NCI-H524 treated with DMSO at 0.1 percent for 48 hours (cell line): ENCODE measurements around the gene TLCD5.
A peak's percentile ranks its signal among the peaks of the same experiment; 100 is the strongest.

Source experiments
- DNase-seq: peaks from one replicate; lab custom pipeline; 2025; lab: John Stamatoyannopoulos, UW

The TLCD5 gene

GRCh38 chr11:120324932-120325810, at the start of gene TLCD5:
Gene TLCD5, plus strand, starts transcription at chr11:120325299. Its CDS starts 2,143 bp downstream, at chr11:120327442.
- no peak for DNase-seq

GRCh38 chr11:120279502-120279901, 45.6 kb upstream of the TLCD5 start:
- DNase-seq, result no peak

GRCh38 chr11:120280600-120281051, 44.5 kb upstream of the TLCD5 start:
- DNase-seq, result no peak

GRCh38 chr11:120281143-120281795, 43.8 kb upstream of the TLCD5 start:
- DNase-seq, result no peak

GRCh38 chr11:120283124-120283523, 42.0 kb upstream of the TLCD5 start:
- DNase-seq, result no peak

GRCh38 chr11:120284272-120284671, 40.8 kb upstream of the TLCD5 start:
- DNase-seq, result no peak

- no peak for DNase-seq
Measured at GRCh38 chr11:120285256-120285655, 39.8 kb upstream of the TLCD5 start.

GRCh38 chr11:120288021-120288420, 37.1 kb upstream of the TLCD5 start:
- no peak for DNase-seq

- no peak for DNase-seq
Measured at GRCh38 chr11:120289426-120289825, 35.7 kb upstream of the TLCD5 start.

GRCh38 chr11:120290956-120291355, 34.1 kb upstream of the TLCD5 start:
- no peak for DNase-seq

- no peak for DNase-seq
Measured at GRCh38 chr11:120293038-120293800, 31.9 kb upstream of the TLCD5 start.

GRCh38 chr11:120294096-120294495, 31.0 kb upstream of the TLCD5 start:
- no peak for DNase-seq

GRCh38 chr11:120295099-120295498, 30.0 kb upstream of the TLCD5 start:
- DNase-seq, result no peak

GRCh38 chr11:120296554-120296953, 28.5 kb upstream of the TLCD5 start:
- DNase-seq, result no peak

- no peak for DNase-seq
Measured at GRCh38 chr11:120298461-120298860, 26.6 kb upstream of the TLCD5 start.

- no peak for DNase-seq
Measured at GRCh38 chr11:120302001-120302805, 22.9 kb upstream of the TLCD5 start.

- peak; percentile 49 for DNase-seq
Measured at GRCh38 chr11:120303004-120303637, 22.0 kb upstream of the TLCD5 start.

GRCh38 chr11:120304526-120304925, 20.6 kb upstream of the TLCD5 start:
- DNase-seq, result no peak

- no peak for DNase-seq
Measured at GRCh38 chr11:120305286-120305685, 19.8 kb upstream of the TLCD5 start.

GRCh38 chr11:120306519-120307242, 18.4 kb upstream of the TLCD5 start:
- DNase-seq, result no peak
